ENCODE results near the gene NAV3.

Gene NAV3

DNA sequence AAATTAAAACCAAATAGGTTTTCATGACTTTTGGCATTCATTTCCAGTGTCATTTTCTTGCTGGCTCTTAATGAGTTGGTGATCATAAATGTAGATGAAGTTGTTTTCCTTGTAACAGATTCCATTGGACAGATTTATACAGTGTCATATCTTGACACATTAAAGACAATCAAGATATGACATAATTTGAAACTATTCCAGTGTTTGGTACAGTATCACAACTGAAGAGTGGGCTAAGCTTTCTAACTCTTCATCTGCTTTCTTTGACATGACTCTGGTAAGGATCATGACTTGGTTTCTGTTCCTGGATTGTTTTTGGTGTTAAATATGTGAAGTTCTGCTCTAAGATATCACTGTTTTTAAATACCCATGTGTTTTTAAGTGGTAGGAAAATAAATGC lies 289.6 kb downstream of the NAV3 start:
- no peak for DNase-seq (ENCODE audit: low read depth)

- DNase-seq (ENCODE audit: low read depth) = peak; percentile 66
These were observed 290.3 kb downstream of the NAV3 start for GRCh38 chr12:78120866-78121560.

DNA sequence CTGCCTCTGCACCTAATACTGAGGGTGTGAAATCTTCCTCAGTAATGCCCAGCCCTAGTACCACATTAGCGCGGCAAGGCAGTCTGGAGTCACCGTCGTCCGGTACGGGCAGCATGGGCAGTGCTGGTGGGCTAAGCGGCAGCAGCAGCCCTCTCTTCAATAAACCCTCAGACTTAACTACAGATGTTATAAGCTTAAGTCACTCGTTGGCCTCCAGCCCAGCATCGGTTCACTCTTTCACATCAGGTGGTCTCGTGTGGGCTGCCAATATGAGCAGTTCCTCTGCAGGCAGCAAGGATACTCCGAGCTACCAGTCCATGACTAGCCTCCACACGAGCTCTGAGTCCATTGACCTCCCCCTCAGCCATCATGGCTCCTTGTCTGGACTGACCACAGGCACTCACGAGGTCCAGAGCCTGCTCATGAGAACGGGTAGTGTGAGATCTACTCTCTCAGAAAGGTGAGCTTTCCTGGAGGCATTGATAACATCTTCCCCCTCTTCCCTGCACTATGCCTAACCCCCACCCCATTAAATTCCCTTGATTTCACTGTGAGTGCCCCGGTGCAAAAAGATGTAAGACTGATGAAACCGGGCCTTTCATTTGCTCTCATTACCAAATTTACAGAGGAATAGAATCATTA lies 291.4 kb downstream of the NAV3 start:
- peak; percentile 65 for DNase-seq (ENCODE audit: low read depth)

DNA sequence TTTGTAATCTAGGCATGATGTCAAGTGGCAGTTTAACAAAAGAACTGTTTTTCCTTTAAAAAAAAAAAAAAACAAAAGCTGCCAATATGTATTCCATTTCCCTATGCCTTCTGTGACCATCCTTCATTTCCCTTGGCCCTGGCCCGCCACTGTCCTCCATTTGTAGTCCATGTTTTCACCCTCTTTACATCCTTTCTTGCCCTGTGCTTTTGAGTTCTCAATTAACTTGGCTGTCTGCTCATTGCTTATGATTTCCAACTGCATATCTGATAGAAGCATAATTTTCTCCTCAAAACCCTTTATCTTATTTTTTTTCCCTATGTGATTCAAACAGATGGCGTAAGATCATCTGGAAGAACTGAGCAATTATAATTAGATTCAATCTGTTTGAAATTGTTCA lies 297.5 kb downstream of the NAV3 start:
- no peak for DNase-seq (ENCODE audit: low read depth)

DNA sequence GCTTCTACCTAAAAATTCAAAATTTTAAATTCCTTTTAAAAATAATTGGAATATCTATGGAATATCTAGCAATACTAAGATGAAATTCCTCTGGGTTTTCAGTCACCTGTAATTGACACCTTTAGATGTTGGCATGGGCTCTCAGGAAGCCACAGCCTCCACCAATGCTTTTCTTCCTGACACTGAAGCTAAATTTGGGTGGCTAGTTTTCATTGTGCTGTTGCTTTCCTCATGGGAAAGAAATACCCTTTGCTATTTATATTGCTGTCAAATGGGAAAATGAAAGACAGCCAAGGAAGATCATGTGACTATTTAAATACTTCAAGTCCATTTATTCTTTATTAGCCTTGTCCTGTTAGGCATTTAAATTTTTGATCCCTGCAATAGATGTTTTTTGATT lies 313.0 kb downstream of the NAV3 start:
- no peak for DNase-seq (ENCODE audit: low read depth)

- DNase-seq (ENCODE audit: low read depth) = no peak
These were observed 314.7 kb downstream of the NAV3 start for GRCh38 chr12:78145398-78145797.

DNA sequence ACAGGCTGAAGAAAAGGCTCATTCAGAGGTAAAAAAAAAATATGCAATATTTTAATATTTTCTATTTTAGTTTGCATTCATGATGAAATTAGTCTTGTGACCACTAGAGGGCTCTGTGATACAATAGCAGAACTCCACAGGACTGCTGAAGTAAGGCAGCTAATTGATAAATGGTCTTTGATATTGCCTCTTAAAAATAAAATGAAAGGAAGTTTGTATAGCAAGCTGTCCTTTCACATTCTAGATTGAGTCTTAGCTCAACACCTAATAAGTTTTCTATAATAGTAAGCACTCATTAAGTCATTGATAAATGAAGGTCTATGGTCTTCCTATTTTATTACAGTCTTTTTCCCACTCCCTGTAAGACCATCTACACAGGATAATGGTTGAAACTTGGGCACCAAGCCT lies 315.7 kb downstream of the NAV3 start:
- DNase-seq (ENCODE audit: low read depth) = peak; percentile 51

DNA sequence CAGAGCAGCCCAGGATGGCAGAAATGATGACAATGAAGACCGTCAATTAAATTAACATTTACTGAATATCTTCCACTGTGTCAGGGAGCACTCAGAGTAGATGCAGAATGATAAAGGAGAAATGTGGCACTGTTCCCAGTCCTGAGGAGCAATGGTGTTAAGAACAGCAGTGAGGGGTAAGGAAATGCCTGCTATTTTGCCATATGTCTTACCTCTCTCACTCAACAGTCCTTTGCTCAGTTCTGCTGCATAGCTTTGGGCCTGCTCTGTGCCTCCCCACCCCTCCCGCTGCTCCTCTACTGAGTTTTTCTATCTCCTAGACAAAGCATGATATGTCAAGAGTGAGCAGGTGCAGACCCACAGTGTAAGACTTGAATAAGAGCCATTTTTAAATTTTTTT lies 318.8 kb downstream of the NAV3 start:
- DNase-seq (ENCODE audit: low read depth) = peak; percentile 20

DNA sequence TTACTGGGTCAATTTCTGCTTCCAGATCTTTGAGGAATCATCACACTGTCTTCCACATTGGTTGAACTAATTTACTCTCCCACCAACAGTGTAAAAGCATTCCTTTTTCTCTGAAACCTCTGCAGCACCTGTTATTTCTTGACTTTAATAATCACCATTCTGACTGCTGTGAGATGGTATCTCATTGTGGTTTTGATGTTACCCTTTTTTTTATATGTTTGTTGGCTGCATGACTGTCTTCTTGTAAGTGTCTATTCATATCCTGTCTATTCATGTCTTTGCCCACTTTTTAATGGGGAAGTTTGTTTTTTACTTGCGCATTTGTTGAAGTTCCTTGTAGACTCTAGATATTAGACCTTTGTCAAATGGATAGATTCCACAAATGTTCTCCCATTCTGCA lies 324.9 kb downstream of the NAV3 start:
- no peak for DNase-seq (ENCODE audit: low read depth)

DNA sequence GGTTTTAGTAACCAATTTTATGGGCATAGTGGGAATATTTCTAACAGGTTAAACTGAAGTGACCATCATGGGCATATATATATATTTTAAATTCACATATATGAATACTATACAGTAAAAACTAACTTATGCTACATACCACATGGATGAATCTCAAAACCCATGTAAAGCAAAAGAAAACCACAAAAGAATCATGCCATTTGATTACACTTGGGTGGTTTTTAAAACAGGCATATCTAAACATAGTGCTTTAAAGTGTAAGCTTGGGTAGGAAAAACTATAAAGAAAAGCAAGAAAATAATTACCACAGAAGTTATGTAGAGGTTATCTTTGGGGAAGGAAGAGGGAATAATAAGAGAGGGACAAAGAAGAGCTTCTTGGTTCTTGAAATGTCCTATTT lies 326.1 kb downstream of the NAV3 start:
- DNase-seq (ENCODE audit: low read depth) = peak; percentile 36

GRCh38 chr12:78157199-78157598 lies 326.5 kb downstream of the NAV3 start:
- peak; percentile 12 for DNase-seq (ENCODE audit: low read depth)

DNA sequence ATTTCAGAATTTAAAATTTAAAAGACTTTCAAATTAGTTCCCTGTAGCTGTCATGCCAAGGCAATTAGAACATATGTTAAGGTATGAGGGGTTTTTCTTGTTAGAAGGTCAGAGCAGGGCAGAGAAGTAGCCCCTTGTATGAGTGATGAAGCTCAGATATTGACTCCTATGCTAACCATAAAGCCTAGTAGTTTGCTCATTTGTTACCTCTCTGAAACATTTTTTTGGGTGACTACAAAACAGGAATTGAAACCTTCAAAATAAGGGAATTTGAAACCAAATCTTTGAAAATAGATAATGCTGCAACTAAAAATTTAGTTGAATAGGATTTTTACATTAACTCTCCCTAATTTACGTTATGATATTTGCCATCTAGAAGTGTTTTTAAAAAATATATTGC lies 333.5 kb downstream of the NAV3 start:
- DNase-seq (ENCODE audit: low read depth) = no peak

DNA sequence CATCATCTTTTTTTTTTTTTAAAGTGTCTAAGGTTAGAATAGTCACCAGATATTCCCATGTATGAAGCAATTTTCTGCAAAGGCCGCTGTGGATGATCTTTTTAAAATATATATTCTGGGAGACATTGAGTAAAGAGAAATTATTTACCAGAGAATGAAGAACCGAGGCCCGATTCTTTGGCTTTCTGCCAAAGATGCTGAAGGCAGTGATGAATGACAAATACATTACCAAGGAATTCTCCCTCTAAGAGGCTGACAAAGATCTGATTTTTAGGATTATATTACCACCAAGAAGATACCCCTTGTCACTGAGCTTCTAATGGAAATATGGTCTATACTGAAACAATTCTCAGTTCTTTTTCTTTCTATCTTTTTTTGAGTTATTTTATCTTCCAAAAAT lies 336.8 kb downstream of the NAV3 start:
- DNase-seq (ENCODE audit: low read depth) = peak; percentile 23

DNA sequence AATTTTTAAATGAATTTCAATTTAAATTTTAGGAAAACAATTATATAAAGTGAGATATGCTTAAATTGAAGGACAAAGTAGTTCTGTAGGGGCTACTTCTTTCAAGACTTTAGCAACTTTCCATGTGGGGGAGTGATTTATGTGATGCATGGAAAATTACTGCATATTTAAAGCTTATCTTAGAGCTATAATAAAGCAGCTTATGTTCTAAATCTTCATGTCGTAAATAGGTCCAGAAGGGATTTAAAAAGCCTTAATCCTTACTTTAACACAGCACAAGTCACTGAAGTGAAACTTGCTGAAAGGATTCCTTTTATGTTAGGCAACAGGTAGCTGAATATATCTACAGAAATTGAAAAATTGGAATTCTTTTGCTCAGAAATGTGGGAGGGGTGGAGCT lies 340.4 kb downstream of the NAV3 start:
- DNase-seq (ENCODE audit: low read depth) = no peak

- DNase-seq (ENCODE audit: low read depth) = no peak
These were observed 345.9 kb downstream of the NAV3 start for GRCh38 chr12:78176643-78177042.

DNA sequence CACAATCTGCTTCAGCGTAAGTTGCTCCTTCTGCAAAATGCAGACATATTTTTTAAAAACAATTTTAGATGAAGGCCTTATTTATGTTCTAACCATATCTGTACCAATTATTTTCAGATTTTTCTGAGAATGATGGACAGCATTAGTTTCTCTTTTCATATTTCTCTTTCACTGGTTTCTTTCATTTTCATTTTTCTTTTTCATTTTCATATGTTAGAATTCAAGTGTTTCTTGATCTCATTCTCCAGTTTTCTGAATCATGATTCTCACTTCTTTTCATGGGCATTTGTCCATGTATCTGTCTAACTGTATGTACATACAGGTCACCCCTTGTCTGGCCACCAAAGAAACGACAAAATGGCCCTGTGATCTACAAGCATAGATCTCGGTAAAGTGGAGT lies 346.6 kb downstream of the NAV3 start:
- no peak for DNase-seq (ENCODE audit: low read depth)

GRCh38 chr12:78179346-78179745 lies 348.7 kb downstream of the NAV3 start:
- no peak for DNase-seq (ENCODE audit: low read depth)

DNA sequence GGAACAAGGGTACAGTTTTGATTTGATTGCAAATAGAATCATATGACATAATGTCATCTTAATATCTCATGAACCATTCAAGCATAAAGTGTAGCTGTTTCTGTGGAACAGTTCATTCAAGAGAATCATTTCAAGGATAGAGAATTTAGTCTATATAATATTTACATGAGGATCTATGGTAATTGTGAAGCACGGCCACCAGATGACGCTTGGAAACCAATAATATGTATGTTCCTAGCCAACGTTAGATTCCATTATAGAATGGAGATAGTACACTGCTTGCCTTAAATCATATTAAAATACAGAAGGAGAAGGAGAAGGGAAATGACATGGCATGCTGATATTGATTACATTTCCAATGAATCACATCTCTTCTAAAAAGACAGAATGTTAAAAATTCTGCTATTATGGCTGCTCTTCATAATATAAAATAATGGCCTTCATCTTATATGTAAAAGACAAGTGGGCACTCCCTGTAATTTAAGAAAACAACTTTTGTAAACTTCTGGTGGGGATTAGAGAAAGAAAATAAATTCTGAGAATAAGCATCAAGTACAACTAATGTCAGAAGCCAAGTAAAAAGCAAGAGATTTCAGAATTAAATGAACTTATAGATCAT lies 351.0 kb downstream of the NAV3 start:
- DNase-seq (ENCODE audit: low read depth) = peak; percentile 39

GRCh38 chr12:78183824-78184223 lies 353.1 kb downstream of the NAV3 start:
- DNase-seq (ENCODE audit: low read depth) = peak; percentile 50

DNA sequence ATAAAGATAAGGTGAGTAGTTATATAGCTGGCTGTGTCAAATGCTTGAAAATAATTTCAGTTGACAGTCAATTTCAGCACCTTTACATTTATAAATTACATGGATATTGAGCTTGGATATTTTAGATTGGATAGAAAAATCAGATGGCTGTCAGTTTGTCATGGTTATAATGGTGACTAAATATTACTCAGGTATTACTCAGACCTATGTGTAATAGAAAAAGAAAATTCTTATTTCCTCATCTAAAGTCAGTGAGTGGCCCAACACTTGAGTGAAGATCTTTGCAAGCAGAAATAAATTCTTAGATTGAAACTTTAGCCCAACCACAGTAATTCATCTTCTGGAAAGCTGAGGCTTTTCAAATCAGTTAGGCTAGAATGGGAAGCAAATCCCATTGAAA lies 354.4 kb downstream of the NAV3 start:
- peak; percentile 53 for DNase-seq (ENCODE audit: low read depth)

- no peak for DNase-seq (ENCODE audit: low read depth)
These were observed 355.0 kb downstream of the NAV3 start for GRCh38 chr12:78185651-78186050.

- DNase-seq (ENCODE audit: low read depth) = no peak
These were observed 356.0 kb downstream of the NAV3 start for GRCh38 chr12:78186670-78187069.

DNA sequence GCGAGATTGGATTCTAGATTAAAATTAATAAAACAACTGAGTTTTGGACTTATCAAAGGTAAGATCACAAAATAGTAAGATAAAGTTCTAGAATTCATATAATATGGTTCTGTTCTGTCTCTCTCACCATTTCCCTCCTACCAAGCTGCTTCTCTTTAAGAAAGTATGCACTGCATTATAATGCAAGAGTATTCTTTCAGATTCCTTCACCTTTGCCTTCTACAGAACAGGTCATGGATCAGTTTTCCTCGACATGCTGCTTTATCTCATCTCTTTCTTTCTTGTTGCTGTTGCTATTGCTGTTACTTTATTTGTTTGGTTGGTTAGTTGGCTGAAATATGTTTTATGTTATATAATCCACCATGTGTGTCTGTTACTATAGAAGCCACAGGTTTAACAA lies 357.0 kb downstream of the NAV3 start:
- no peak for DNase-seq (ENCODE audit: low read depth)

- DNase-seq (ENCODE audit: low read depth) = peak; percentile 50
These were observed 359.0 kb downstream of the NAV3 start for GRCh38 chr12:78189656-78190055.

Data from iris pigment epithelial cell (primary cell).